SJSA1 (cell line): ENCODE results near the gene KPNA6. TPM values are rescaled to one million over a fixed set of nuclear protein-coding genes. Genes with fewer than 3 reads are reported as not detected.

Source experiments
- DNase-seq, 2 experiments: peaks; one replicate each; pipeline ENCODE4 v3.0.0-alpha.2; 2015 to 2020; ENCODE audit warnings: low spot score in 2 of 2, low read depth in 1 of 2
- H3K27ac ChIP-seq: fragments of 250-450 bp; sonication (Bioruptor Pico); 2 replicates; pipeline ENCODE4 v1.5.1; 2020; ENCODE audit warnings: mild to moderate bottlenecking, moderate library complexity
- H3K27me3 ChIP-seq: fragments of 250-450 bp; sonication (Bioruptor Pico); replicated peaks from 2 replicates; pipeline ENCODE4 v1.5.1; 2020; ENCODE audit warnings: mild to moderate bottlenecking, moderate library complexity
- H3K36me3 ChIP-seq: fragments of 250-450 bp; sonication (Bioruptor Pico); 2 replicates; pipeline ENCODE4 v1.5.1; 2020; ENCODE audit warnings: mild to moderate bottlenecking
- H3K4me1 ChIP-seq: fragments of 250-450 bp; sonication (Bioruptor Pico); replicated peaks from 2 replicates; pipeline ENCODE4 v1.6.1; 2021; ENCODE audit warnings: mild to moderate bottlenecking
- H3K4me3 ChIP-seq: fragments of 250-450 bp; sonication (Bioruptor Pico); 2 replicates; pipeline ENCODE4 v1.5.1; 2020; ENCODE audit warnings: mild to moderate bottlenecking
- H3K9me3 ChIP-seq: fragments of 250-450 bp; sonication (Bioruptor Pico); replicated peaks from 2 replicates; pipeline ENCODE4 v1.5.1; 2020; ENCODE audit warnings: mild to moderate bottlenecking
- total RNA-seq: library from RNA; depleted of rRNA; stranded (reverse); fragments of >200 nt; shearing (Covaris generic); gene quantifications from 2 replicates; pipeline ENCODE4 v1.2.3, GENCODE V29; 2014

KPNA6 gene
- total RNA-seq, 1 experiment from 2014 or later, result 54.4 TPM

DNA sequence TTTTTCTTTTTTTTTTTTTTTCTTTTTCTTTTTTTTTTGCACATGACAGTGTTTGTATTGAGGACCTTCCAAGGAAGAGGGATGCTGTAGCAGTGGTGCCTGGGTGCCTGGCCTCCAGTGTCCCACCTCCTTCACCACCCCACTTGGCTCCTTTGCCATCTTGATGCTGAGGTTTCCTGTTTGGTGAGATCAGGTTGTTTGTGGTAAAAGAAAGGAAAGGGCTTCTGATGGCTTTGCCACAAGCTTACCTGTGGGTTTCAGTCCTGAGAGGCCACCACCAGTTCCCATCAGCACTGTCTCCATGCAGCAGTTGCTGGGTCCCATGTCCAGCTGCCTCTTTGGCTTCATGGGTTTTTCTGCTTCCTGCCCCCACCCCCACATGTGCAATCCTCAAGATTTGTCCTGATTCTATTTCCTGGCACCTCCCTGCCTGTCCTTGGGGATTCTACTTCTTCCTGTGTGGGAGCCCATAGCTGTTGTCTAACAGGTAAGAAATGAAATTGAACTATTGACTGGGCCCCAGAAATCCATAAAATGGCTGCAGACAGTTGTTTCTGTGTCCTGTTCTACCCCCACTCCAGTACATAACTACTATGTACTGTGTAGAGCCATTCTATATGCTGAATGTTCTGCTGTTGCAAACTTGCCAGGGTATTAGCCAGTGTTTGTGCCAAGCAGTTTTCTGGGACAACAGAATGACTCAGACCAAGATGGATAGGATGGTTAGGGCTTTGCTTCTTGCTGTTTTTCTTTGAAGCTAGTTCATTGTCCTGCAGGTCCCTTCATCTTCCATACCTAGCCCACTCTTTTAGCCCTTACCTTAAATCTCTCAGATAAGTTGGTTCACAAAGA lies 88.3 kb downstream of the KPNA6 start:
- no peaks in the 10 kb centered on the region for H3K27me3 ChIP-seq
- no peak overlapping the region for H3K4me3 ChIP-seq
- peaks cover 79% of the 10 kb centered on the region for H3K36me3 ChIP-seq
- no peak overlapping the region for H3K27ac ChIP-seq
- peaks cover 10% of the 10 kb centered on the region for H3K4me1 ChIP-seq
- DNase-seq, result no peak
- H3K9me3 ChIP-seq, result no peaks in the 10 kb centered on the region

DNA sequence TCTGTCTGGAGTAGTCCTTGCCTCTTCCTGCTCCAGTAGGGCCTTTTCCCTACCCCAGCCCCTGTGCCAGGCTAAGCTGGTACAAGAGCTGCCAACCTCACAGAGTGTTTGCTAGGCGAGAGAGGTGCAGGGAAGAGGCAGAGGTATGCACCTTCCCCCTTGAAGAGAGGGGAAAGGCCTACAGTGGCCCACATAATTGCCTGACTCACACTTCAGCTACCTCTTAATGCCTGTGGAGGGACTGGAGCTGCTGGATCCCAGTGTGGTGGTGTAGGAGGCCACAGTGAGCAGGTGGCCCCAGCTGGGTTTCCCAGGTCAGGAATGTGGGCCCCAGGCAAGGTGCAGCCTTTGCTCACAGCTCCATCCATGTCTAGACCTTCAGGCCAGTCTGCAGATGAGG lies 89.2 kb downstream of the KPNA6 start:
- Histone ChIP-seq H3K9me3 (no peaks in the 10 kb centered on the region), H3K27ac (no peak overlapping the region), H3K27me3 (no peaks in the 10 kb centered on the region), H3K4me3 (no peak overlapping the region), H3K36me3 (peaks cover 70% of the 10 kb centered on the region), H3K4me1 (peaks cover 18% of the 10 kb centered on the region)
- DNase-seq, result no peak

DNA sequence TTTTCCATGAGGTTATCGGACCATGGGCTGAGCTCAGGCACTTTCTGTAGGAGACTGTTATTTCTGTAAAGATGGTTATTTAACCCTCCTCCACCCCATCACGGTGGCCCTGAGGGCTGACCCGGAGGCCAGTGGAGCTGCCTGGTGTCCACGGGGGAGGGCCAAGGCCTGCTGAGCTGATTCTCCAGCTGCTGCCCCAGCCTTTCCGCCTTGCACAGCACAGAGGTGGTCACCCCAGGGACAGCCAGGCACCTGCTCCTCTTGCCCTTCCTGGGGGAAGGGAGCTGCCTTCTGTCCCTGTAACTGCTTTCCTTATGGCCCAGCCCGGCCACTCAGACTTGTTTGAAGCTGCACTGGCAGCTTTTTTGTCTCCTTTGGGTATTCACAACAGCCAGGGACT lies 90.0 kb downstream of the KPNA6 start:
- Histone ChIP-seq H3K27me3 (no peaks in the 10 kb centered on the region), H3K9me3 (no peaks in the 10 kb centered on the region), H3K36me3 (peaks cover 62% of the 10 kb centered on the region), H3K4me1 (peaks cover 18% of the 10 kb centered on the region), H3K4me3 (no peak overlapping the region), H3K27ac (no peak overlapping the region)
- DNase-seq, result no peak

DNA sequence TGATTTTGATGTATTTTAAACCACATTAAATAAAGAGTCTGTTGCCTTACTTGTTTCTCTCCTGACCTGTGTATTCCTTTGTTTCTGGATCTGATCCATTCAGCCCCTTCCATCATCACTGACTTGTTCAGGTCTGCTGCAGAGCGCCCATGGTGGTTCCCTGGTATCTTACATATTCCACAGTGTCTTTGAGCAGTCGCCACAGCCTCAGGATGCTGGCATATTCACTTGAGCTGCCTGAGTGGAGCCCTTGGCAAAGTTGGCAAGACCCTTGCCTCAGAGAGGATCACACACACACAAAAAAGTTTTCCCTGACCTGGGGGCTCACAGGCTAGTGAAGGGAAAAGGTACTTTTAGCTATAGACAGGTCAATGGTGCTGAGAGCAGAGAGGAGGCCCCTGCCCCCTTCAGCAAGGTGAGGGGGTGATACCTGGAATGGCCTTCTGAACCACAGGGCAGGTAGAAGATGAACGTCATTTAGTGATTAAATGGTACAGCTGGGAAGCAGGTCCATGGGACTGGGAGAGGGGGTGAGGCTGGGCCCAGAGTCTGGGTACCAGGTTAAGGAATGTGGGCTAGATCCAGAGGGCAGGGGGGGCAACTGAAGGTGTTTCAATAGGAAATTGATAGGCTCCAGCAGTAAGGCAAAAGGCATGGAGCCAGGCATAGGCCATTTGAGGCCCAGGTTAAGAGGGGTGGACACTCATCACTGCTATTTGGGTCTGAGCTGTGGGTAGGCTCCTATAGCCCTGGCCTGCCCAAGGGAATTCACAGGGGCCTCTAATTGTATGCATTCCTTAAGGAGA lies 90.6 kb downstream of the KPNA6 start:
- Histone ChIP-seq H3K9me3 (no peaks in the 10 kb centered on the region), H3K36me3 (peaks cover 56% of the 10 kb centered on the region), H3K27me3 (no peaks in the 10 kb centered on the region), H3K4me1 (peaks cover 18% of the 10 kb centered on the region), H3K4me3 (no peak overlapping the region), H3K27ac (no peak overlapping the region)
- no peak for DNase-seq

DNA sequence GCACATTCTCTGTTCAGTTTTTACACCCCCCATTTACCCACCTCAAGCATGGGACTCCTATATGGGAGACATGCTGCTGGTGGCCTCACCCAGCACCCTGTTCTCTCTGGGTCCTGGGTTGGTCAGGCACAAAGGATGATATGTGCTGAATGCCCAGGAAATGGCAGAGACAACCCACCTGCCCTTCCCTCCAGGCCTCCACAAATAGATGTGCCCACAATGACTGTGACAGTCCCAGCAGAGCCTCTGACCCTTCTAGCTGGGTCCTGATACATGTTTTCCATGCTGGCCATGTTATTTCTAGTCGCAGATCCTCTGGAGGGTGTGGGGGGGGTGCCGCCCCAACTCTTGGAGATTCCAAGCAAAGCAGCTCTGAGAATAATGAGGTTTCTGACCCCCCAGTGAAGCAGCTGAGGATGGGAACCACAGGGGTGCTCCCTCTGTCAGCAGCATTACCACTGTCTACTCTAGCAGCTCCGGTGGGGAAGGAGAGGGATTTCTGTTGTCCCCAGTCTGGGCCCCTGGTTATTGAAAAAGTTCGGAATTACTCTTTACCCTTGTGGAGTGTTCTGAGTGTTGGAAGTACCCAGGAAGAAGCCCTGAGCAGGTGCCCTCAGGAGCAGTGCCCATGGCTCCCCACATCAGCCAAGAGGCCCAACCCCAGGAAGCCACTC lies 91.3 kb downstream of the KPNA6 start:
- Histone ChIP-seq H3K27me3 (no peaks in the 10 kb centered on the region), H3K27ac (no peak overlapping the region), H3K36me3 (peaks cover 49% of the 10 kb centered on the region), H3K9me3 (no peaks in the 10 kb centered on the region), H3K4me1 (peaks cover 18% of the 10 kb centered on the region), H3K4me3 (no peak overlapping the region)
- DNase-seq, result no peak

DNA sequence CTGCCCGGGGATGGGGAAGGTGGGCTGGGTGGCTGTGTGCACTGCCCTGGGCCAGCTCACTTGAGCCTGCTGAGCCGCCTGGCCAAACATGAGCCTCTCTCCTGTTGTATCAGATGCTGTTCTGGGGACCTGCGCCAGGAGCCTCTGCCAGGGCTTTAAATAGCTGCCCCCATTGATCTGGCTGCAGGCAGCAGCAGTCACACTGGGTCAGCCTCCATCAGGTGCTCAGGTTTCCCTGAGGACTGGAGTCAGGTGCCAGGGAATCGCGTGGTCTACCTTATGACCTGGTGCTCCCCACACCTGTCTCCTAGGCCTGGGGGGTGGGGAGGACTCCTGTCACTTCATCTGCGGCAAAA lies 91.8 kb downstream of the KPNA6 start:
- Histone ChIP-seq H3K36me3 (peaks cover 44% of the 10 kb centered on the region), H3K4me3 (peak overlapping the region; percentile 49; the same call in 1 of the 2 replicates), H3K4me1 (peaks cover 18% of the 10 kb centered on the region), H3K27ac (no peak overlapping the region; the same call in 1 of the 2 replicates), H3K27me3 (no peaks in the 10 kb centered on the region), H3K9me3 (no peaks in the 10 kb centered on the region)
- DNase-seq, result no peak

DNA sequence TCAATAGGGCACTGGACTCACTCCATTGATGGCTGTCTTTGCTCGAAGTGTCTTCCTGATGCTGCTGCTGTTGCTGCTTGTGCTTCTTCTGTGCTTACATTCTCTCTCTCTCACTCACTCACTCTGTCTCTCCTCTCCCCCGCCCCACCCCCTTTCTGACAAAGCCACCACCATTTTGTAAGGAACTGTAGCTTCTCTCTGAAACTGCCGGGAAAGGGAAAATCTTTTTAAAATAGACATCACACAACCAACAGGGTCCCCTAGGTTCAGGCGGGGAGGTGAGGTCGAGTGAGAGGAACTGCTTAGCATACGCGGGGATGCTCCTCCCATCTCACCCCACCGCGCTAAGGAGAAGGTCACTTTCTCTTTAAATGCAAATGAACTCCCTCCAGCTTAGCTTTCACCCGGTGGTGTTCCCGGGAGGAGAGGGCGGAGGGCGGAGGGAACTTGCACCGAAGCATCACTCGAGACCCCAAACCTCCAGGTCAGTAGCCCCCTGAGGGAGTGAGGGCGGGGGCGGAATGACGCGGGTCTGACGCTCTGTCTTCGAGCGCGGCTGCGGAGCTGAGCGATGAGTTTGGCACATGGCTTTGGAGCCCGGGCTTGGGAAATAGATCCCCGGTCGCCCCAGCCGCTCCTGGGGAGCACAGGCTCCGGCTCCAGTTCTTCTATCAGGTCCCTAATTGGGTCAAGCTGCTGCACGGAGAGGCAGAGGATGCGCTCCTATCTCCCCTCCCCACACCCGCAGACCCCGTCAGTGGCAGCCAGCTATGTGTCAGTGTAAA lies 92.6 kb downstream of the KPNA6 start, which contains the start of gene CCDC28B:
CCDC28B (plus strand) TSS at position 370 of the 785 bp plus-strand sequence. CDS start 1,341 bp downstream, outside the sequence.
- H3K4me1 ChIP-seq, result peaks cover 24% of the 10 kb centered on the region
- peak; percentile 62 to 76 for DNase-seq
- H3K27ac ChIP-seq, result peak within 1 kb of the TSS; percentile 29
- peaks cover 36% of the 10 kb centered on the region for H3K36me3 ChIP-seq
- no peaks in the 10 kb centered on the region for H3K9me3 ChIP-seq
- peak within 1 kb of the TSS; percentile 49 for H3K4me3 ChIP-seq
- H3K27me3 ChIP-seq, result no peaks in the 10 kb centered on the region

DNA sequence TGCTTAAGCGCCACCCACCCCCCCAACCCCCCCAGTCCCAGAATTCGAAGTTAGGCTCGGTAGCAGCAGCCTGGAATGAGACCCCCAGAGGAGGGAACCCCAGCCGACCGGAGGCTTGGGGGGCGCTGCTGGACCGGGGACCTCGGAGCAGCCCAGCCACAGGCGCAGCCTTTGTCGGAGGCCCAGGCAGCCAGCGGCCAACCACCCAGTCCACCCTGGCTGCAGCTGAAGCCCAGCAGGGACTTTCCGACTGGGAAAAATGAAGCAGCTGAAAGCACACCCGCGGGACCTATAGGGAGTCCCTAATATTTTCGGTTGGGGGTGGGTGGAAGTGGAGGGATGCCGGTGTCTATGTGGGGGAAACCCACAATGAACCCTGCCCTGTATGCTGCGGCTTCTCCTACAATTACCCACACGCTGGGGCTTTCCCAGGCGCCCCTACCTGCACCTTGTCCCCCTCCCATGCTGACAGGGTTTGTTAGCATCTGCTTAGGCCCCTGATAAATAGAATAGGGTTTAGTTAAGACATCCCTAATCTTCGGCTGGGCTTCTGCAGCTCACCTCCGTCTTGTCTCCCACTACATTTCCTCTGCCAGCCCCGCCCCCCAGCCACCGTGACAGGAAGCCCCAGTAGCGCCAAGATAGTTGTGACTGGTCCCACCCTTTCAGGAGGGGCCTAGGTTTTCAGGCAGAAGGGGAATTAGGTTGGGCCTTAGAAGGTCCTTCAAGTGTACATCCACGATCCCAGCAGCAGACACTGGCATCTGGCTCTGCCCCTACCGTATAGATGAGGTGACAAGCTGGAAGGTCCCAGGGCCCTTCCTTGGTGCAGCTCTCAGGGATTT lies 93.4 kb downstream of the KPNA6 start:
- no peaks in the 10 kb centered on the region for H3K27me3 ChIP-seq
- peak overlapping the region; percentile 49 for H3K4me3 ChIP-seq
- peaks cover 29% of the 10 kb centered on the region for H3K4me1 ChIP-seq
- peak; percentile 52 to 77 for DNase-seq
- H3K36me3 ChIP-seq, result peaks cover 30% of the 10 kb centered on the region
- peak overlapping the region; percentile 29 for H3K27ac ChIP-seq
- no peaks in the 10 kb centered on the region for H3K9me3 ChIP-seq

DNA sequence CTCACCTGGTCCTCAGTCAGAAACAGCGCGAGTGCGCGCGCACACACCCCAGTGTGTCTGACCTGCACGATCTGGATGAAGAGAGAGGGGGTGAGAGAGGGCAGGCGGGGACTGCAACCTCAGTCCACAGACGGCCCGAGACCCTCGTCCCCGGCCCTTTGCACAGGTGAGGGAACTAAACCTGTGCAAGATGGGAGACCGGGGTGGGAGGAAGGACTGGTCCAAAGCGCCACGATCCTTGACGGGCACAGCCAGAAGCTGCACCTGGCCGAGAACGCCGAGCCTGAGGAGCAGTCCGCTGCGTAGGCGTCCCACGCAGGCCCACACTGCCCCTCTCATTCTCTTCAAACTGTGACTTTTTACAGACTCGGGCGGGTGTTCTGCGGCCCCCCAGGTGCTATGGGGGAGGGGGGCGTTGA lies 97.1 kb downstream of the KPNA6 start:
- peaks cover 20% of the 10 kb centered on the region for H3K36me3 ChIP-seq
- H3K4me1 ChIP-seq, result peaks cover 28% of the 10 kb centered on the region
- no peak for DNase-seq
- H3K27ac ChIP-seq, result peak overlapping the region; percentile 64
- no peaks in the 10 kb centered on the region for H3K9me3 ChIP-seq
- peak overlapping the region; percentile 55 for H3K4me3 ChIP-seq
- H3K27me3 ChIP-seq, result no peaks in the 10 kb centered on the region

DNA sequence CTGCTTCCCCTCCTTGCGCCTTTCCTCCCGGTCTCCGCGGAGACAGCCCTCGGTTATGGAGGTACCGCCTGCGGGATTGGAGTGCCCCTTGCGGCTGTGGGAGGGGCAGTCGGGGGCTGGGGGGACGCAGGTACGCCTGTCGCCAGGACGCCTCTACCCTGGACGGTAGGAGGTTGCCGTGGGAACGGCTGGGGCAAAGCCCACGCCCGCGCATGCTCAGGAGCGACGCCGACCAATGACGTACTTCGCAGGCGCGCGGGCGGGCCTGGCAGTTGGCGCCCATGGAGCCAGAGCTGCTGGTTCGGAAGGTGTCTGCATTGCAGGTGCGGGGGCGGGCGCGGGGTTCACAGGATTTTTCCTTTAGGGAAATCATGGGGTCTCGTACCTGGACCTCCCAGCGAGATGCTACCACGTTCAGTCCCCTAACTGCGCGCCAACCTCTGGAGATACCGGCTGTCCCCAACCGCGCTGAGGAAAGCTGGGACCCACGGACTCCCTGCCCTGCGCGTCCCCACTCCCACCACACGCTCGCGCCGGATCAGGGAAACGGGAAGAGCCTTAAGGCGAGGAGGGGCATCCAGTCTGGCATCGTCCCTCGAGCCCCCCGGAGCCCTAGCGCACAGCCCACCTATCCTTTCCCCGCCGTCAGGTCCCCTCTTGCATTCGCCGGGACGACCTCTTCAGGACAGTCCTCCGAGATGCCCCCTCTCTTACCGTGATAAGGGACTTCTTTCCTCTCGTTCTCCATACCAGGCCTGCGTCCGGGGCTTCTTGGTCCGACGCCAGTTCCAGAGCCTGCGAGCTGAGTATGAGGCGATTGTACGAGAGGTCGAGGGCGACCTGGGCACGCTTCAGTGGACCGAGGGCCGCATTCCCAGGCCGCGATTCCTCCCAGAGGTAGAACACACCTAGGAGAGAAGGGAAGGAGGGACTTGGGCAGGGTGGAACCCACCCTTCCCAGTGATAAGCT lies 97.8 kb downstream of the KPNA6 start, which contains the start of gene IQCC:
IQCC (plus strand) TSS at position 271 of the 970 bp plus-strand sequence; CDS start at position 282, 11 bp downstream.
- no peaks in the 10 kb centered on the region for H3K27me3 ChIP-seq
- peak within 1 kb of the TSS; percentile 55 for H3K4me3 ChIP-seq
- H3K36me3 ChIP-seq, result peaks cover 20% of the 10 kb centered on the region
- peak; percentile 71 to 85 for DNase-seq
- H3K27ac ChIP-seq, result peak within 1 kb of the TSS; percentile 64
- H3K4me1 ChIP-seq, result peaks cover 26% of the 10 kb centered on the region
- no peaks in the 10 kb centered on the region for H3K9me3 ChIP-seq

DNA sequence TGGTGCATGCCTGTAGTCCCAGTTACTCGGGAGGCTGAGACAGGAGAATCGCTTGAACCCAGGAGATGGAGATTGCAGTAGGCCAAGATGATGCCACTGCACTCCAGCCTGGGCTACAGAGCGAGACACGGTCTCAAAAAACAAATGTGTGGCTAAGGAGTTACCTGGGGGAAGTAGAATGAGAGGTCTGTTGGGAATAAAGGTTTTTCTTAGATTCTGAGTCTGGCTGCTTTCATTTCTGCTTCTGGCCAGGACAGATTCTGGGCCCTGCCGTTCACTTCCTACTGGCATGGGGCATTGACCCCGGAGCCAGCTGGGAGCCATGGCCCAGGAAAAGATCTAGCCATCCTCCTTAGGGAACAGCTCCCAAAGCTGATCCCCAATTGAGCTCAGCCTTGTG lies 100.6 kb downstream of the KPNA6 start:
- no peak for DNase-seq
- no peak overlapping the region for H3K27ac ChIP-seq

More for the DNA sequence above, 100.6 kb downstream of the KPNA6 start:
- H3K4me1 ChIP-seq, result peaks cover 15% of the 10 kb centered on the region
- no peak overlapping the region for H3K4me3 ChIP-seq
- peaks cover 20% of the 10 kb centered on the region for H3K36me3 ChIP-seq
- H3K27me3 ChIP-seq, result no peaks in the 10 kb centered on the region
- H3K9me3 ChIP-seq, result no peaks in the 10 kb centered on the region
